K562 (cell line): ENCODE data around the gene UGT2B17. TPM values are rescaled to one million over a fixed set of nuclear protein-coding genes. Genes with fewer than 3 reads are reported as not detected.

Experiments
- ATAC-seq: fragments of 200-7000 bp; cut with Tn5 transposase; 3 replicates; pipeline ENCODE4 v1.9.1; 2020; ENCODE audit warnings: moderate library complexity
- BruUV-seq: library from RNA; stranded (reverse); fragments of 400-500 nt; replicated peaks from 2 replicates; lab custom pipeline; 2021; lab: Mats Ljungman, UMichigan
- CTCF ChIA-PET: fragments of 300-600 bp; formaldehyde crosslinking; extraction: SDS; loops from one replicate; lab custom pipeline; 2021; ENCODE audit warnings: low intra/inter-chr PET ratio; lab: Yijun Ruan, JAX
- POLR2A ChIA-PET: fragments of 300-600, 350-650 bp; sonication (Branson Sonifier 250); formaldehyde crosslinking; extraction: SDS; loops from one replicate; lab custom pipeline; 2021; ENCODE audit warnings: antibody characterized with exemption, inconsistent platforms; lab: Yijun Ruan, JAX
- DNase-seq, 4 experiments: peaks; one replicate each; pipeline versions ENCODE4 v3.0.0 to v3.0.0-alpha.2; 2011 to 2018; ENCODE audit warnings: low spot score in 3 of 4, mixed read lengths in 3 of 4; ENCODE audit errors: extremely low read depth in 1 of 4
- FAIRE-seq: peaks from 2 replicates; lab custom pipeline; 2011; peaks lifted over from hg19 to GRCh38; lab: Jason Lieb, UNC
- H2AFZ ChIP-seq: 2 replicates; pipeline ENCODE4 v1.6.0; 2011; ENCODE audit warnings: low read depth, low read length, control low read depth, inconsistent platforms
- H3K27ac ChIP-seq: fragments of 200-600 bp; 3 replicates; pipeline ENCODE4 v1.8.0; 2011; ENCODE audit warnings: low read depth, mild to moderate bottlenecking, control low read depth, inconsistent platforms, low read length, moderate library complexity, mixed read lengths; ENCODE audit errors: extremely low read depth
- H3K27me3 ChIP-seq, 2 experiments: fragments of 300-600 bp in 1 of 2; 2 replicates in 1 of 2; 3 replicates in 1 of 2; pipeline versions ENCODE4 v1.6.0 to v1.8.0; 2011; ENCODE audit warnings: inconsistent platforms in 2 of 2, low read length in 2 of 2, mild to moderate bottlenecking in 1 of 2, mixed read lengths in 1 of 2, moderate library complexity in 1 of 2; ENCODE audit not compliant: control insufficient read depth in 2 of 2, insufficient read depth in 2 of 2
- H3K36me3 ChIP-seq: fragments of 300-600 bp; 3 replicates; pipeline ENCODE4 v1.8.0; 2011; ENCODE audit warnings: mild to moderate bottlenecking, low read length, inconsistent platforms; ENCODE audit not compliant: control insufficient read depth, insufficient read depth
- H3K4me1 ChIP-seq, 2 experiments: fragments of 200-600 bp in 1 of 2; replicated peaks in 1 of 2; 2 replicates in 1 of 2; 3 replicates in 1 of 2; pipeline versions ENCODE4 v1.5.1 to v1.8.0; 2011; ENCODE audit warnings: inconsistent platforms in 2 of 2, low read length in 2 of 2, mild to moderate bottlenecking in 1 of 2, mixed read lengths in 1 of 2, moderate library complexity in 1 of 2; ENCODE audit not compliant: control insufficient read depth in 2 of 2, insufficient read depth in 2 of 2
- H3K4me2 ChIP-seq: 2 replicates; pipeline ENCODE4 v1.6.1; 2011; ENCODE audit warnings: low read length, control low read depth, inconsistent platforms, mixed read lengths; ENCODE audit not compliant: insufficient read depth
- H3K4me3 ChIP-seq: fragments of 200-600 bp; sonication (generic), shearing (Covaris generic); 2 replicates; pipeline ENCODE4 v1.5.1; 2016; ENCODE audit warnings: control low read depth, inconsistent platforms
- H3K79me2 ChIP-seq: fragments of 200-600 bp; 3 replicates; pipeline ENCODE4 v1.8.0; 2011; ENCODE audit warnings: low read length, inconsistent platforms; ENCODE audit not compliant: control insufficient read depth, insufficient read depth
- H3K9ac ChIP-seq, 2 experiments: 2 replicates each; pipeline versions ENCODE4 v1.6.0 to v1.6.1; 2011; ENCODE audit warnings: low read depth in 2 of 2, low read length in 2 of 2, control low read depth in 1 of 2, inconsistent platforms in 1 of 2, mild to moderate bottlenecking in 1 of 2, mixed read lengths in 1 of 2; ENCODE audit not compliant: insufficient read depth in 1 of 2
- H3K9me1 ChIP-seq: one replicate; pipeline ENCODE4 v1.6.0; 2011; ENCODE audit warnings: inconsistent platforms, mild to moderate bottlenecking, low read length, moderate library complexity; ENCODE audit not compliant: control insufficient read depth, insufficient read depth
- H3K9me3 ChIP-seq: replicated peaks from 2 replicates; pipeline ENCODE4 v1.5.1; 2011; ENCODE audit warnings: low read depth, low read length, inconsistent platforms; ENCODE audit not compliant: control insufficient read depth, insufficient read depth
- H4K20me1 ChIP-seq: replicated peaks from 2 replicates; pipeline ENCODE4 v1.6.1; 2011; ENCODE audit warnings: low read length, inconsistent platforms, mixed read lengths; ENCODE audit not compliant: control insufficient read depth, insufficient read depth
- ARID3A ChIP-seq: IDR thresholded peaks from 2 replicates; pipeline ENCODE4 v1.6.1; 2012; ENCODE audit warnings: low read depth, low read length, improper control_type of control experiment, borderline replicate concordance
- BDP1 ChIP-seq: IDR thresholded peaks from 3 replicates; pipeline ENCODE4 v1.6.1; 2011; ENCODE audit not compliant: insufficient read length, insufficient read depth
- CBX1 ChIP-seq: sonication (generic); IDR thresholded peaks from 2 replicates; pipeline ENCODE4 v1.6.1; 2016; ENCODE audit warnings: antibody characterized with exemption, low read depth, mild to moderate bottlenecking
- CBX5 ChIP-seq: IDR thresholded peaks from 2 replicates; pipeline ENCODE4 v1.6.1; 2014; ENCODE audit warnings: low read depth, borderline replicate concordance
- CBX8 ChIP-seq: fragments of 200-600 bp; sonication (generic); IDR thresholded peaks from 2 replicates; pipeline ENCODE4 v1.6.1; 2012; ENCODE audit warnings: borderline replicate concordance, mixed run types, low read depth, mild to moderate bottlenecking, moderate library complexity, mixed read lengths, low read length, control low read depth, inconsistent platforms; ENCODE audit not compliant: poor library complexity, severe bottlenecking; ENCODE audit errors: extremely low read depth
- HCFC1 ChIP-seq: IDR thresholded peaks from 2 replicates; pipeline ENCODE4 v1.6.1; 2012; ENCODE audit warnings: low read depth, low read length, improper control_type of control experiment
- HMG20B ChIP-seq: fragments of 250-450 bp; sonication (Bioruptor Pico); IDR thresholded peaks from 2 replicates; pipeline ENCODE4 v1.5.0; 2021; ENCODE audit warnings: mild to moderate bottlenecking
- JUND ChIP-seq, 2 experiments: IDR thresholded peaks; 2 replicates in 1 of 2; 3 replicates in 1 of 2; pipeline ENCODE4 v1.6.1; 2011; ENCODE audit warnings: borderline replicate concordance in 2 of 2, low read depth in 2 of 2, low read length in 2 of 2, improper control_type of control experiment in 1 of 2, missing biosample characterization in 1 of 2, missing genetic modification characterization in 1 of 2, missing genetic modification reagents in 1 of 2
- MAFF ChIP-seq: IDR thresholded peaks from 2 replicates; pipeline ENCODE4 v1.6.1; 2012; ENCODE audit warnings: low read length, improper control_type of control experiment
- MEIS2 ChIP-seq: fragments of 450-650 bp; IDR thresholded peaks from 2 replicates; pipeline ENCODE4 v1.6.1; 2014; ENCODE audit warnings: mild to moderate bottlenecking; ENCODE audit not compliant: partially characterized antibody
- PKNOX1 ChIP-seq: fragments of 450-650 bp; IDR thresholded peaks from 2 replicates; pipeline ENCODE4 v1.6.1; 2016
- SIN3A ChIP-seq, 2 experiments: fragments of 150-350 bp in 1 of 2; IDR thresholded peaks; 2 replicates each; pipeline ENCODE4 v1.6.1; 2011 to 2016; ENCODE audit warnings: borderline replicate concordance in 2 of 2, low read depth in 2 of 2, low read length in 2 of 2, mild to moderate bottlenecking in 2 of 2, moderate library complexity in 2 of 2; ENCODE audit not compliant: control insufficient read depth in 1 of 2
- ZNF140 ChIP-seq: fragments of 250-450 bp; sonication (Bioruptor Pico); IDR thresholded peaks from 2 replicates; pipeline ENCODE4 v1.8.0; 2021; ENCODE audit warnings: moderate library complexity, mild to moderate bottlenecking, inconsistent platforms
- ZNF449 ChIP-seq: fragments of 250-450 bp; sonication (Bioruptor Pico); IDR thresholded peaks from 2 replicates; pipeline ENCODE4 v1.8.0; 2022; ENCODE audit warnings: moderate library complexity, mild to moderate bottlenecking, inconsistent platforms
- ZNF76 ChIP-seq: fragments of 250-450 bp; sonication (Bioruptor Pico); IDR thresholded peaks from 2 replicates; pipeline ENCODE4 v1.4.0; 2020; ENCODE audit warnings: mild to moderate bottlenecking, moderate library complexity, borderline replicate concordance
- ZSCAN29 ChIP-seq: fragments of 450-650 bp; IDR thresholded peaks from 2 replicates; pipeline ENCODE4 v1.6.1; 2017
- WGBS: fragments of 100-300 bp; shearing (Covaris generic); methylation state at CpG from one replicate; pipeline ENCODE4 v1.1.6; 2016; ENCODE audit warnings: low coverage, mixed read lengths; ENCODE audit not compliant: insufficient coverage; ENCODE audit errors: missing lambda C conversion rate; 5-methylcytosine and 5-hydroxymethylcytosine counted together
- in situ Hi-C: fragments of 300-500 bp; cut with MboI; formaldehyde crosslinking; loops from 4 replicates; pipeline ENCODE4 v1.15.0; 2018; ENCODE audit warnings: inconsistent platforms, mixed read lengths
- intact Hi-C: fragments of 100-400 bp; cut with micrococcal nuclease; formaldehyde crosslinking; loops from 2 replicates; pipeline ENCODE4 v1.14.2; 2022
- polyA plus RNA-seq, 8 experiments: library from polyadenylated mRNA; depleted of rRNA in 4 of 8; stranded (reverse) in 5 of 8; unstranded in 3 of 8; fragments of >200 nt; fragmentation: Nextera tagmentation in 2 of 8; fragmentation: Illumina TruSeq in 1 of 8; extraction: Ambion mirVana in 2 of 8; extraction: Trizol in 1 of 8; gene quantifications; 2 replicates each; pipeline versions ENCODE4 v1.2.1 to v1.2.3, GENCODE V29; 2011 to 2014; ENCODE audit warnings: inconsistent platforms in 1 of 8, missing spikeins in 1 of 8
- total RNA-seq, 7 experiments: library from RNA; depleted of rRNA in 6 of 7; stranded (reverse); fragments of >200 nt in 6 of 7; fragmentation: Illumina TruSeq in 2 of 7; extraction: Trizol in 2 of 7; gene quantifications; 2 replicates each; pipeline versions ENCODE4 v1.2.1 to v1.2.3, GENCODE V29; 2011 to 2021; ENCODE audit warnings: low replicate concordance in 1 of 7

UGT2B17 gene
- total and polyA plus RNA-seq, 9 of the 15 experiments (the other 6 are each of a cell fraction or from before 2014, with no cell fraction given) = 0.11 TPM; not detected in 8

- Histone ChIP-seq H3K9me1 (no peaks in the 10 kb centered on the region), H3K4me2 (no peak overlapping the region), H3K27ac (no peak overlapping the region), H3K9me3 (no peaks in the 10 kb centered on the region), H3K36me3 (no peaks in the 10 kb centered on the region), H2AFZ (no peak overlapping the region), H3K4me1 (no peaks in the 10 kb centered on the region), H4K20me1 (no peaks in the 10 kb centered on the region), H3K27me3 (no peaks in the 10 kb centered on the region), H3K9ac (no peak overlapping the region), H3K4me3 (no peak overlapping the region), H3K79me2 (no peaks in the 10 kb centered on the region)
- intact Hi-C loops (loop anchor here (5.0 to 10.0 kb wide), 4 partner anchors 180 to 1388 kb away; partner anchors contain the start of gene UGT2B15), in situ Hi-C loops (no loop called here)
- BruUV-seq = no TSS peak
- WGBS = 0% methylated on average over 1 of the region's 1 CpG
- TF ChIP-seq MEIS2 (no peak), ZSCAN29 (no peak), JUND (IDR thresholded peaks at IDR 0.05; ENCODE audit: borderline replicate concordance, low read depth, low read length) (no peak), JUND (tag; IDR thresholded peaks at IDR 0.05; ENCODE audit: borderline replicate concordance, low read depth, low read length) (no peak), ZNF140 (CRISPR knock-in tag) (no peak), ZNF76 (CRISPR knock-in tag) (no peak), ARID3A (no peak), BDP1 (no peak), CBX5 (no peak), HMG20B (CRISPR knock-in tag) (no peak), MAFF (no peak), ZNF449 (CRISPR knock-in tag) (no peak), SIN3A (IDR thresholded peaks at IDR 0.05; ENCODE audit: borderline replicate concordance in 2 of 2, control insufficient read depth in 1 of 2, low read depth in 2 of 2, low read length in 2 of 2) (no peak), HCFC1 (no peak), PKNOX1 (no peak), CBX8 (no peak), CBX1 (no peak)
- ATAC-seq = no peak
- CTCF ChIA-PET = no interaction called here
- no peak for DNase-seq
- no peak for FAIRE-seq
- POLR2A ChIA-PET = no interaction called here
Observed at GRCh38 chr4:68494688-68495087, 81.4 kb downstream of the UGT2B17 start.
